ENCODE measurements around the gene AASDH. TPM values are rescaled to one million over a fixed set of nuclear protein-coding genes. Genes with fewer than 3 reads are reported as not detected.

The AASDH gene, protein sequence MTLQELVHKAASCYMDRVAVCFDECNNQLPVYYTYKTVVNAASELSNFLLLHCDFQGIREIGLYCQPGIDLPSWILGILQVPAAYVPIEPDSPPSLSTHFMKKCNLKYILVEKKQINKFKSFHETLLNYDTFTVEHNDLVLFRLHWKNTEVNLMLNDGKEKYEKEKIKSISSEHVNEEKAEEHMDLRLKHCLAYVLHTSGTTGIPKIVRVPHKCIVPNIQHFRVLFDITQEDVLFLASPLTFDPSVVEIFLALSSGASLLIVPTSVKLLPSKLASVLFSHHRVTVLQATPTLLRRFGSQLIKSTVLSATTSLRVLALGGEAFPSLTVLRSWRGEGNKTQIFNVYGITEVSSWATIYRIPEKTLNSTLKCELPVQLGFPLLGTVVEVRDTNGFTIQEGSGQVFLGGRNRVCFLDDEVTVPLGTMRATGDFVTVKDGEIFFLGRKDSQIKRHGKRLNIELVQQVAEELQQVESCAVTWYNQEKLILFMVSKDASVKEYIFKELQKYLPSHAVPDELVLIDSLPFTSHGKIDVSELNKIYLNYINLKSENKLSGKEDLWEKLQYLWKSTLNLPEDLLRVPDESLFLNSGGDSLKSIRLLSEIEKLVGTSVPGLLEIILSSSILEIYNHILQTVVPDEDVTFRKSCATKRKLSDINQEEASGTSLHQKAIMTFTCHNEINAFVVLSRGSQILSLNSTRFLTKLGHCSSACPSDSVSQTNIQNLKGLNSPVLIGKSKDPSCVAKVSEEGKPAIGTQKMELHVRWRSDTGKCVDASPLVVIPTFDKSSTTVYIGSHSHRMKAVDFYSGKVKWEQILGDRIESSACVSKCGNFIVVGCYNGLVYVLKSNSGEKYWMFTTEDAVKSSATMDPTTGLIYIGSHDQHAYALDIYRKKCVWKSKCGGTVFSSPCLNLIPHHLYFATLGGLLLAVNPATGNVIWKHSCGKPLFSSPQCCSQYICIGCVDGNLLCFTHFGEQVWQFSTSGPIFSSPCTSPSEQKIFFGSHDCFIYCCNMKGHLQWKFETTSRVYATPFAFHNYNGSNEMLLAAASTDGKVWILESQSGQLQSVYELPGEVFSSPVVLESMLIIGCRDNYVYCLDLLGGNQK
- total RNA-seq: 9.4 and 14.0 TPM in 2 replicates

GRCh38 chr4:56387023-56388001, at the start of gene AASDH:
Gene AASDH, minus strand, starts transcription at chr4:56387491. Its CDS starts 3,192 bp downstream, at chr4:56384299.

GRCh38 chr4:56435140-56435926, 48.0 kb upstream of the AASDH start, which contains the start of gene PPAT:
Gene PPAT, minus strand, starts transcription at chr4:56435615. Its CDS starts 138 bp downstream, at chr4:56435477.

Other genes with a start within 250 kb of the AASDH start
- gene PPAT, start 48.1 kb upstream of the AASDH start, total RNA-seq: 7.2 and 16.9 TPM in 2 replicates
- 17.1 and 27.3 TPM in 2 replicates for gene PAICS, start 48.8 kb upstream of the AASDH start, total RNA-seq
- 71.7 and 110 TPM in 2 replicates for gene SRP72, start 80.1 kb upstream of the AASDH start, total RNA-seq
- not detected in 2 replicates for gene ARL9, start 118.3 kb upstream of the AASDH start, total RNA-seq